AG04449 (cell line): Measurements from ENCODE around the gene ANKRD12.

ENCODE experiments used
- CTCF ChIA-PET: fragments of 350-600 bp; formaldehyde crosslinking; extraction: SDS; loops from one replicate; lab custom pipeline; 2021; ENCODE audit warnings: antibody characterized with exemption; lab: Yijun Ruan, JAX
- POLR2A ChIA-PET: fragments of 400-600, 350-600 bp; formaldehyde crosslinking; extraction: SDS; loops from one replicate; lab custom pipeline; 2020; ENCODE audit warnings: antibody characterized with exemption, inconsistent platforms; lab: Yijun Ruan, JAX
- DNase-seq: peaks from one replicate; pipeline ENCODE4 v3.0.0-alpha.2; 2010; ENCODE audit warnings: low read depth, low spot score
- H3K4me3 ChIP-seq: 2 replicates; pipeline ENCODE4 v1.5.1; 2011; ENCODE audit warnings: low read depth, mild to moderate bottlenecking, control low read depth, low read length
- TF ChIP-seq, protein P1 (sequence below): IDR thresholded peaks from one replicate; pipeline ENCODE4 v1.5.1; 2011; ENCODE audit warnings: mild to moderate bottlenecking, moderate library complexity, low read length, control low read depth, inconsistent platforms; ENCODE audit not compliant: insufficient read depth; ENCODE audit errors: missing control alignments

Gene ANKRD12

DNA sequence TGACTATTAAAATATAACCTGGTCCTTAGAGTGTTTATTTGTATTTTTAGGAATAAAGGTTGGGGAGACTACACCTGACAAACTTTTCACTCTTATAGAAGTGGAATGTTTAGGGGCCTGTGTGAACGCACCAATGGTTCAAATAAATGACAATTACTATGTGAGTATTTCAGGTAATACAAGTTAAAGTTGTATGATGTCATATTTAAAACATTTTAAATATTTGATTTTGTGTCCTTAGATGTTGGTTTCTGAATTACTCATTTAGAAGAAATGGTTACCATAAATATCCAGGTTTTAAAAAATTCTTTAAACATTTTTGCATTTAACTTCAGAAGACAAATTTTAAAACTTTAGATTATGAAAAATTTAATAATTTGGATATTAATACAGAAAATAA is 11.8 kb upstream of the ANKRD12 start:
- no peak for DNase-seq
- POLR2A ChIA-PET = no interaction called here
- no peak overlapping the region for H3K4me3 ChIP-seq
- TF ChIP-seq, protein P1, sequence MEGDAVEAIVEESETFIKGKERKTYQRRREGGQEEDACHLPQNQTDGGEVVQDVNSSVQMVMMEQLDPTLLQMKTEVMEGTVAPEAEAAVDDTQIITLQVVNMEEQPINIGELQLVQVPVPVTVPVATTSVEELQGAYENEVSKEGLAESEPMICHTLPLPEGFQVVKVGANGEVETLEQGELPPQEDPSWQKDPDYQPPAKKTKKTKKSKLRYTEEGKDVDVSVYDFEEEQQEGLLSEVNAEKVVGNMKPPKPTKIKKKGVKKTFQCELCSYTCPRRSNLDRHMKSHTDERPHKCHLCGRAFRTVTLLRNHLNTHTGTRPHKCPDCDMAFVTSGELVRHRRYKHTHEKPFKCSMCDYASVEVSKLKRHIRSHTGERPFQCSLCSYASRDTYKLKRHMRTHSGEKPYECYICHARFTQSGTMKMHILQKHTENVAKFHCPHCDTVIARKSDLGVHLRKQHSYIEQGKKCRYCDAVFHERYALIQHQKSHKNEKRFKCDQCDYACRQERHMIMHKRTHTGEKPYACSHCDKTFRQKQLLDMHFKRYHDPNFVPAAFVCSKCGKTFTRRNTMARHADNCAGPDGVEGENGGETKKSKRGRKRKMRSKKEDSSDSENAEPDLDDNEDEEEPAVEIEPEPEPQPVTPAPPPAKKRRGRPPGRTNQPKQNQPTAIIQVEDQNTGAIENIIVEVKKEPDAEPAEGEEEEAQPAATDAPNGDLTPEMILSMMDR = no peak
- CTCF ChIA-PET = no interaction called here

DNA sequence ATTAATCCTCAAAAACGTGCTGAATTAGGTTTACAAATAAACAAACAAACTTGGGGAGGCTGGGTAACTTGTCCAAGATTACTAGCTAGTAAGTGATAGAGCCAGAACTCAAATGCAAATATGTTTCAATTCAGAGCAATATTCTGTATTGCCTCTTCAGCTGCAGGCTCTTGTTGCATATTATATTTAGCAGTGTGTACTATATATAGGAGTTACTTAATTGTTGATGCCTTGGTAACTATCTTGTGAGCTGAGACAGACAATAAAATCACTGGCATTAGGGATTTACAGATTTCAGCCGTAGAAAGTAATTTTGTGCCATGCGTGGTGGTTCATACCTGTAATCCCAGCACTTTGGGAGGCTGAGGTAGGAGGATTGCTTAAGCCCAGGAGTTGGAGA is 10.2 kb upstream of the ANKRD12 start:
- no peak overlapping the region for H3K4me3 ChIP-seq
- TF ChIP-seq, protein P1 = no peak
- DNase-seq = no peak
- ChIA-PET POLR2A (no interaction called here), CTCF (interaction anchor here (1.0 kb wide), 1 partner anchor 12 kb away, joined by 3 read pairs; no protein-coding TSS in a partner anchor)

DNA sequence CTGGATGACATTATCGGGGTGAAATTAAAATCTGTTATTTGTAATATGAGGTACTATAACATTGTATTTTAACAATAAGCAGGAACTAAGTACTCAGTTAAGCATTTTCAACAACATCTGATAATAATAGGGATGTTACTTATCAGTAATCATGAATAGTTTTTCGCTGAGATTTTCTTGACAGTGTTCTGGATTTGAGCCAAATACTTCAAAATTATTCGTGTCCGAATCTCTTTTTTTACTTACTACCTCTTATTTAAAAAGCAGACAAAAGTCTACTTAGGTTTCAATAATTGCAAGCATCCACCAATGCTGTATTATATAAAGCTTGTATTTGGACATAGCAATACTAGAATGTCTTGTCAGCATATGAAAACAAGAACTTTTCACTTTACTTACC is 6.4 kb upstream of the ANKRD12 start:
- TF ChIP-seq, protein P1 = no peak
- DNase-seq = no peak
- ChIA-PET CTCF (no interaction called here), POLR2A (no interaction called here)
- H3K4me3 ChIP-seq = no peak overlapping the region

DNA sequence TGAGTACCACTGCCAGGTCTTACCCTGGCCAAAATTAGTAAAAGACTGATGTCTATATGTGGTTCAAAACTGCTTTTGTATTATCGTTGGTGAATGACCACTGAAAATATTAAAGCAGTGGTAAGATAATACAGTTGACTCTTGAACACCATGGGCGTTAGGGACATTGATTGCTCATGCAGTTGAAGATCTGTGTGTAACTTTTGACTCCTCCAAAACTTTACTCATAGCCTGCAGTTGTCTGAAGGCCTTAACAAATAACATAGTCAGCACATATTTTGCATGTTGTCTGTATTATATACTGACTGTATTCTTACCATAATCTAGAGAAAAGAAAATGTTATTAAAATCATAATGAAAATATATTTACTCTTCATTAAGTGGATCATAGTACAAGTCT is 5.8 kb upstream of the ANKRD12 start:
- no peak overlapping the region for H3K4me3 ChIP-seq
- no peak for DNase-seq
- POLR2A ChIA-PET = no interaction called here
- TF ChIP-seq, protein P1 = no peak
- CTCF ChIA-PET = no interaction called here

DNA sequence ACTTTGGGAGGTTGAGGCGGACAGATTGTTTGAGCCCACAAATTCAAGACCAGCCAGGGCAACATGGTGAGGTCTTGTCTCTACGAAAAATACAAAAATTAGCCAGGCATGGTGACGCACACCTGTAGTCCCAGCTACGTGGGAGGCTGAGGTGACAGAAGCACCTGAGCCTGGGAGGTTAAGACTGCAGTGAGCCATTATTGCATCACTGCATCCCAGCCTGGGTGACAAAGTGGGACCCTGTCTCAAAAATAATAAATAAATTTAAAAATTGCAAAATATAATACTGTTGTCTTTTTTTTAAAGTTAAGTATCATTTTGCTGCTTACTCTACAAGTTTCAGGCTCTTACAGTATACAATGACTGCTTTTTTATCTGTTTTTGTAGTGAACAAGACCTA is 4.0 kb upstream of the ANKRD12 start:
- ChIA-PET CTCF (no interaction called here), POLR2A (no interaction called here)
- no peak overlapping the region for H3K4me3 ChIP-seq
- DNase-seq = no peak
- TF ChIP-seq, protein P1 = no peak

DNA sequence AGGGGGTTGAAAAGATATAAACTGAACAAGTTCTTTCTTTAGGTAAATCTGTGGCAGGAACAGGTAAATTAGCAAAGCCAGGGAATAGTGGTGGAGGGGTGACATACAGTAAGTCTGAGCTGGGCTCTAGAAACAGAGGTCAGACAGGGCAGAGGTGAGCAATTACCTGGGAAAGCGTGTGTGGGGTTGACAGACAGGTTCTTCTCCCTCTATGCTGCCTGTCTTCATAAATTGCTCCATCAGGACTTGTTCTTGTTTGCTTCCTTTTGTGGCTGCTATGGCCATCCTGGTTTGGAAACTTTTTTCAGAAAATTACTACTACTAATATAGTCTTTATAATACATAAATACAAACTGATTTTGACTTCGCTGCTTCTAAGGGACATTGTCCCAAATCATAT is 3.4 kb upstream of the ANKRD12 start:
- TF ChIP-seq, protein P1 = no peak
- H3K4me3 ChIP-seq = no peak overlapping the region
- ChIA-PET CTCF (no interaction called here), POLR2A (no interaction called here)
- DNase-seq = no peak
